Measurements from ENCODE around the gene CLIC4. TPM values are rescaled to one million over a fixed set of nuclear protein-coding genes. Genes with fewer than 3 reads are reported as not detected.

CLIC4 gene
- total and polyA plus RNA-seq, 9 of the 15 experiments (the other 6 are each of a cell fraction or from before 2014, with no cell fraction given): 16.0 to 67.5 (median 38.4) TPM

DNA sequence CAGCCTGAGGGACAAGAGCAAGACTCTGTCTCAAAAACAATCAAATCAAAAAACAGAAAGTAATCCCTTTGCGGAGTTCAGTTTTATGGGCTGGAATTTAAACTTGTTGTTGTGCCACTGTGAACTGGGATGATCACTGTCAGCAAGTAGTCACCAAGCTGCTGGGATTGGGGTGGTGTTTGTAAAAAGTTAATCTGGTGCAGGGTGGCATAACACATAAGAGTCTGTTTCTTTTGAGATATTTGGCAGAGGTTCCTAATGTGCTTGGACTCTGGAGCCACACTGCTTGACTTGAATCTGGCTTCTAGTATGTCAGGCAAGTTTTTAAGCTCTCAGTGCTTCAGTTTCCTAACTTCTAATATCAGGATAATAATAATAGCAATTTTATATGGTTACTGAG lies 6.6 kb downstream of the CLIC4 start:
- WGBS (ENCODE audit: insufficient coverage, low coverage, missing lambda C conversion rate): 93% methylated on average over 1 of the region's 1 CpG
- Histone ChIP-seq H3K4me2 (ENCODE audit: insufficient read depth, low read length) (no peak overlapping the region), H3K79me2 (ENCODE audit: control insufficient read depth, insufficient read depth, low read length) (peaks cover 78% of the 10 kb centered on the region), H3K36me3 (ENCODE audit: control insufficient read depth, insufficient read depth, low read length) (peaks cover 3% of the 10 kb centered on the region; the same call in 2 of the 3 replicates), H3K9ac (ENCODE audit: insufficient read depth in 1 of 2, low read depth in 2 of 2, low read length in 2 of 2) (no peak overlapping the region), H2AFZ (ENCODE audit: low read depth, low read length) (no peak overlapping the region), H3K27me3 (ENCODE audit: control insufficient read depth in 2 of 2, insufficient read depth in 2 of 2, low read length in 2 of 2) (no peaks in the 10 kb centered on the region), H3K9me3 (replicated peaks; ENCODE audit: control insufficient read depth, insufficient read depth, low read depth, low read length) (no peaks in the 10 kb centered on the region), H3K9me1 (ENCODE audit: control insufficient read depth, insufficient read depth, low read length) (no peaks in the 10 kb centered on the region), H3K4me1 (replicated peaks in 1 of 2; ENCODE audit: control insufficient read depth in 2 of 2, insufficient read depth in 2 of 2, low read length in 2 of 2) (peaks cover 8 to 13% of the 10 kb centered on the region in 2 experiments), H4K20me1 (replicated peaks; ENCODE audit: control insufficient read depth, insufficient read depth, low read length) (peaks cover 13% of the 10 kb centered on the region; the same call in 1 of the 2 replicates), H3K4me3 (no peak overlapping the region), H3K27ac (ENCODE audit: extremely low read depth, low read depth, low read length) (no peak overlapping the region)
- in situ Hi-C loops (cut with MboI): no loop called here
- no peak for FAIRE-seq
- CTCF ChIA-PET (ENCODE audit: low intra/inter-chr PET ratio): no interaction called here
- intact Hi-C loops (cut with micrococcal nuclease): no loop called here
- TF ChIP-seq, protein P1, sequence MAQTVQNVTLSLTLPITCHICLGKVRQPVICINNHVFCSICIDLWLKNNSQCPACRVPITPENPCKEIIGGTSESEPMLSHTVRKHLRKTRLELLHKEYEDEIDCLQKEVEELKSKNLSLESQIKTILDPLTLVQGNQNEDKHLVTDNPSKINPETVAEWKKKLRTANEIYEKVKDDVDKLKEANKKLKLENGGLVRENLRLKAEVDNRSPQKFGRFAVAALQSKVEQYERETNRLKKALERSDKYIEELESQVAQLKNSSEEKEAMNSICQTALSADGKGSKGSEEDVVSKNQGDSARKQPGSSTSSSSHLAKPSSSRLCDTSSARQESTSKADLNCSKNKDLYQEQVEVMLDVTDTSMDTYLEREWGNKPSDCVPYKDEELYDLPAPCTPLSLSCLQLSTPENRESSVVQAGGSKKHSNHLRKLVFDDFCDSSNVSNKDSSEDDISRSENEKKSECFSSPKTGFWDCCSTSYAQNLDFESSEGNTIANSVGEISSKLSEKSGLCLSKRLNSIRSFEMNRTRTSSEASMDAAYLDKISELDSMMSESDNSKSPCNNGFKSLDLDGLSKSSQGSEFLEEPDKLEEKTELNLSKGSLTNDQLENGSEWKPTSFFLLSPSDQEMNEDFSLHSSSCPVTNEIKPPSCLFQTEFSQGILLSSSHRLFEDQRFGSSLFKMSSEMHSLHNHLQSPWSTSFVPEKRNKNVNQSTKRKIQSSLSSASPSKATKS (CRISPR knock-in tag; IDR thresholded peaks at IDR 0.05): no peak
- TF ChIP-seq ZSCAN32 (CRISPR knock-in tag; IDR thresholded peaks at IDR 0.05) (no peak), TSC22D4 (tag; IDR thresholded peaks at IDR 0.05) (no peak)
- TF ChIP-seq, protein P2, sequence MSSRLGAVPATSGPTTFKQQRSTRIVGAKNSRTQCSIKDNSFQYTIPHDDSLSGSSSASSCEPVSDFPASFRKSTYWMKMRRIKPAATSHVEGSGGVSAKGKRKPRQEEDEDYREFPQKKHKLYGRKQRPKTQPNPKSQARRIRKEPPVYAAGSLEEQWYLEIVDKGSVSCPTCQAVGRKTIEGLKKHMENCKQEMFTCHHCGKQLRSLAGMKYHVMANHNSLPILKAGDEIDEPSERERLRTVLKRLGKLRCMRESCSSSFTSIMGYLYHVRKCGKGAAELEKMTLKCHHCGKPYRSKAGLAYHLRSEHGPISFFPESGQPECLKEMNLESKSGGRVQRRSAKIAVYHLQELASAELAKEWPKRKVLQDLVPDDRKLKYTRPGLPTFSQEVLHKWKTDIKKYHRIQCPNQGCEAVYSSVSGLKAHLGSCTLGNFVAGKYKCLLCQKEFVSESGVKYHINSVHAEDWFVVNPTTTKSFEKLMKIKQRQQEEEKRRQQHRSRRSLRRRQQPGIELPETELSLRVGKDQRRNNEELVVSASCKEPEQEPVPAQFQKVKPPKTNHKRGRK (tag; IDR thresholded peaks at IDR 0.05): no peak
- TF ChIP-seq, protein P3, sequence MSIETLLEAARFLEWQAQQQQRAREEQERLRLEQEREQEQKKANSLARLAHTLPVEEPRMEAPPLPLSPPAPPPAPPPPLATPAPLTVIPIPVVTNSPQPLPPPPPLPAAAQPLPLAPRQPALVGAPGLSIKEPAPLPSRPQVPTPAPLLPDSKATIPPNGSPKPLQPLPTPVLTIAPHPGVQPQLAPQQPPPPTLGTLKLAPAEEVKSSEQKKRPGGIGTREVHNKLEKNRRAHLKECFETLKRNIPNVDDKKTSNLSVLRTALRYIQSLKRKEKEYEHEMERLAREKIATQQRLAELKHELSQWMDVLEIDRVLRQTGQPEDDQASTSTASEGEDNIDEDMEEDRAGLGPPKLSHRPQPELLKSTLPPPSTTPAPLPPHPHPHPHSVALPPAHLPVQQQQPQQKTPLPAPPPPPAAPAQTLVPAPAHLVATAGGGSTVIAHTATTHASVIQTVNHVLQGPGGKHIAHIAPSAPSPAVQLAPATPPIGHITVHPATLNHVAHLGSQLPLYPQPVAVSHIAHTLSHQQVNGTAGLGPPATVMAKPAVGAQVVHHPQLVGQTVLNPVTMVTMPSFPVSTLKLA (conservative IDR thresholded peaks at IDR 0.05): no peak
- no TSS peak for BruUV-seq (replicated peaks)
- POLR2A ChIA-PET: interaction anchor here (0.6 to 6.8 kb wide), 3 partner anchors 13 to 1052 kb away, joined by 3 to 75 read pairs (median 3); no protein-coding TSS in a partner anchor
- ATAC-seq: no peak
- no peak for DNase-seq (ENCODE audit: extremely low read depth in 1 of 4, low spot score in 3 of 4)

All from K562 (cell line).